Lower leg skin (tissue), 4 donors: Measurements from ENCODE around the gene PSMB10. TPM values are rescaled to one million over a fixed set of nuclear protein-coding genes. Genes with fewer than 3 reads are reported as not detected.

Experiments used
- DNase-seq, 2 donors: peaks; one replicate each; pipeline ENCODE4 v3.0.0-alpha.2; 2019; ENCODE audit warnings: low spot score in 2 of 2
- H3K4me3 ChIP-seq: fragments of 200-600 bp; sonication (generic); 2 replicates; pipeline ENCODE4 v1.5.1; 2017; ENCODE audit warnings: mild to moderate bottlenecking, low read depth; ENCODE audit not compliant: poor library complexity, severe bottlenecking
- POLR2A ChIP-seq, 2 donors: fragments of 450-650 bp; IDR thresholded peaks; one replicate each; pipeline ENCODE4 v1.6.1; 2016 to 2017; ENCODE audit warnings: antibody characterized with exemption in 2 of 2, mild to moderate bottlenecking in 1 of 2, moderate library complexity in 1 of 2
- WGBS, 2 donors: methylation state at CpG; one replicate each; pipeline ENCODE4 v1.1.5; 2018; 5-methylcytosine and 5-hydroxymethylcytosine counted together
- intact Hi-C: fragments of 100-400 bp; cut with DNase I; formaldehyde crosslinking; loops from one replicate; pipeline ENCODE4 v1.15.0; 2023; ENCODE audit warnings: low total_unique reads
- total RNA-seq, 4 donors: library from RNA; depleted of rRNA; stranded (reverse); fragments of >200 nt; gene quantifications; one replicate each; pipeline ENCODE4 v1.1.0, GENCODE V29; 2016
- TF ChIP-seq, protein P1 (sequence below), 3 donors: fragments of 450-650 bp; IDR thresholded peaks; one replicate each; pipeline ENCODE4 v1.5.1; 2016; ENCODE audit warnings: antibody characterized with exemption in 3 of 3, mild to moderate bottlenecking in 3 of 3, moderate library complexity in 2 of 3

The PSMB10 gene
- total RNA-seq, 4 donors from 2014 or later = 11.4 to 20.4 (median 17.8) TPM

GRCh38 chr16:67914758-67915495 is 21.7 kb downstream of the PSMB10 start:
- DNase-seq = no peak
- no peak overlapping the region for H3K4me3 ChIP-seq
- TF ChIP-seq POLR2A (IDR thresholded peaks at IDR 0.05) = no peak
- TF ChIP-seq, protein P1, sequence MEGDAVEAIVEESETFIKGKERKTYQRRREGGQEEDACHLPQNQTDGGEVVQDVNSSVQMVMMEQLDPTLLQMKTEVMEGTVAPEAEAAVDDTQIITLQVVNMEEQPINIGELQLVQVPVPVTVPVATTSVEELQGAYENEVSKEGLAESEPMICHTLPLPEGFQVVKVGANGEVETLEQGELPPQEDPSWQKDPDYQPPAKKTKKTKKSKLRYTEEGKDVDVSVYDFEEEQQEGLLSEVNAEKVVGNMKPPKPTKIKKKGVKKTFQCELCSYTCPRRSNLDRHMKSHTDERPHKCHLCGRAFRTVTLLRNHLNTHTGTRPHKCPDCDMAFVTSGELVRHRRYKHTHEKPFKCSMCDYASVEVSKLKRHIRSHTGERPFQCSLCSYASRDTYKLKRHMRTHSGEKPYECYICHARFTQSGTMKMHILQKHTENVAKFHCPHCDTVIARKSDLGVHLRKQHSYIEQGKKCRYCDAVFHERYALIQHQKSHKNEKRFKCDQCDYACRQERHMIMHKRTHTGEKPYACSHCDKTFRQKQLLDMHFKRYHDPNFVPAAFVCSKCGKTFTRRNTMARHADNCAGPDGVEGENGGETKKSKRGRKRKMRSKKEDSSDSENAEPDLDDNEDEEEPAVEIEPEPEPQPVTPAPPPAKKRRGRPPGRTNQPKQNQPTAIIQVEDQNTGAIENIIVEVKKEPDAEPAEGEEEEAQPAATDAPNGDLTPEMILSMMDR (IDR thresholded peaks at IDR 0.05) = no peak
- 48% methylated on average over 7 of the region's 7 CpGs for WGBS, 2 donors
- intact Hi-C loops = no loop called here

GRCh38 chr16:67910158-67910557 is 26.5 kb downstream of the PSMB10 start:
- WGBS, 2 donors = 58 to 60% methylated on average over 2 of the region's 2 CpGs
- H3K4me3 ChIP-seq = no peak overlapping the region
- no peak for DNase-seq
- intact Hi-C loops = no loop called here
- TF ChIP-seq, protein P1 (IDR thresholded peaks at IDR 0.05) = no peak
- TF ChIP-seq POLR2A (IDR thresholded peaks at IDR 0.05) = no peak

GRCh38 chr16:67909056-67909742 is 27.5 kb downstream of the PSMB10 start:
- 93 to 96% methylated on average over 26 to 36 of the region's 36 CpGs for WGBS, 2 donors
- H3K4me3 ChIP-seq = no peak overlapping the region
- no peak for DNase-seq
- TF ChIP-seq, protein P1 (IDR thresholded peaks at IDR 0.05) = no peak
- no peak for TF ChIP-seq POLR2A (IDR thresholded peaks at IDR 0.05)
- intact Hi-C loops = no loop called here

DNA sequence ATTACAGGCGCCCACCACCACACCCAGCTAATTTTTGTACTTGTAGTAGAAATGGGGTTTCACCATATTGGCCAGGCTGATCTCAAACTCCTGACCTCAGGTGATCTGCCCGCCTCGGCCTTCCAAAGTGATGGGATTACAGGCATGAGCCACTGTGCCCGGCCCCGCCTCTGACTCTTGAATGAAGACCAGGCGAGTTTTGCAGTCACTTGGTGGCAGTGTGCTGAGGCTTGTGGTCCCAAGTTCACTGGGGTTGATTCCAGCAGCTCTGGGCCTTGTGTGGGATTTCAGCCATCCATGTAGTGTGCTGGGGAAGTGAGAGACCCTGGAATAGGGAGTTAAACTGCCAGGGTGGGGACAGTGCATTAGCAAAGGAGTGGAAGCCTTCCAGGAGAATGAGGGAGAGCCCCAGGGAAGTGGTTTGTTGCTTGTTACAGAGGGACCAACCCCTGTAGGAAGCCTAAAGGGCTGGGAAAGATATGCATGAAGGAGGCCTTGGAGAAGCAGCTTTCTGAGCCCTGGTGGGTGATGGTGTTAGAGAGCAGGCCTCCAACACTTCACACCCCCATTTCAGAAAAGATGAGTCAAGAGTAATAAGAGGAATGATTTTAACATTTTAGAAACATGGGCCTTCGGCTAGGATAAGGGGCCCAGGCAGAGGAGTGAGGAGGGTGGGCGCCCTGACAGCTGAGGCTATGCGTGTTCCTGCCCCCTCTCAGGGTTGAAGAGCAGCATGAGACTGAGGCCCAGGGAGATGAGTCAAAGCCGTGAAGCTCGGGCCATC is 29.1 kb downstream of the PSMB10 start:
- no peak overlapping the region for H3K4me3 ChIP-seq
- TF ChIP-seq, protein P1 (IDR thresholded peaks at IDR 0.05) = no peak
- TF ChIP-seq POLR2A (IDR thresholded peaks at IDR 0.05) = no peak
- no peak for DNase-seq
- intact Hi-C loops = no loop called here
- 90 to 94% methylated on average over 11 of the region's 11 CpGs for WGBS, 2 donors

DNA sequence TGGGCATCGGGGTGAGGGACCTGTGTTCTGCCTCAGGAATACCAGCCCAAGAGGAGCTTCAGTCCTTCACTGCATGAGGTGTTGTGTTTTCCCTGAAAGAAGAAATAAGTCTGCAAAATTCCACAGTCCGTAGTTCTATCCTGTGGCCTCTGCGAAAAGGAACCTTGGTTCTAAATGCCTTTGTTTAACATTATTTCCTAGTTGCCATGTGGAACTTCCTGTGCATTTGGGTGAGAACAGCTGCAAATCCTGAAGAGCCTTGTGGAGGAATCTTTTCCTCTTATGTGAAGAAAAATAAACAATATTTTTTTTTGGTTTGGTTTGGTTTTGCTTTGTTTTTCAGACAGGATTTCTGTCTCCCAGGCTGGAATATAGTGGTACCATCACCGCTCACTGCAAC is 33.8 kb downstream of the PSMB10 start:
- TF ChIP-seq, protein P1 (IDR thresholded peaks at IDR 0.05) = no peak
- TF ChIP-seq POLR2A (IDR thresholded peaks at IDR 0.05) = no peak

More for the DNA sequence above, 33.8 kb downstream of the PSMB10 start:
- 84 to 97% methylated on average over 4 of the region's 4 CpGs for WGBS, 2 donors
- DNase-seq = no peak
- intact Hi-C loops = no loop called here
- no peak overlapping the region for H3K4me3 ChIP-seq
